ENCODE results near the gene APOC3. TPM values are rescaled to one million over a fixed set of nuclear protein-coding genes. Genes with fewer than 3 reads are reported as not detected.

APOC3 gene
- total RNA-seq, 1 experiment from 2014 or later: 2.5 TPM

DNA sequence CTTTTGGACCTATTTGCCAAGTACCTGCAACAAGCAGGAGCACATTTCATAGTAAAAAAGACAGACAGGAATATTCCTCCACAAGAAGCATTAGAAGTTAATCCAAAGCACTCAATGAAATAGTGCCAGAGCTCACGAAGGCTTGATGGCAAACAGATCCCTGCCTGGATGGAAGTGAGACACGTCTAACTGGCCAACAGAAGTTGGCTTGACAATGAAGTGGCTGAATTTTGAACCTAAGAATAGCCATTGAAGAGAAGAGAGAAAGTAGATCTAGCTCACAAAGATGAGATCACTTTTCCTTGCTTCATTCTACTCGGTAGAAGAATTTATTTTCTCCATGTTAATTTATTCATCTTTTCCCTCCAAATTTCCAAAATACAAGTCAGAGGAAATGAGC lies 38.4 kb downstream of the APOC3 start:
- no peak for DNase-seq (ENCODE audit: low spot score)
- Mint-ChIP-seq H3K36me3 (peaks cover 50% of the 10 kb centered on the region), H3K27ac (no peak overlapping the region), H3K4me3 (no peak overlapping the region), H3K9me3 (no peaks in the 10 kb centered on the region), H3K4me1 (no peaks in the 10 kb centered on the region), H3K27me3 (ENCODE audit: low read depth) (no peaks in the 10 kb centered on the region)
- ChIA-PET POLR2A (no interaction called here), CTCF (interaction anchor here (0.5 to 1.4 kb wide), 4 partner anchors 28 to 271 kb away, joined by 3 to 5 read pairs (median 3); partner anchors contain the start of gene APOA5)
- TF ChIP-seq, protein P1, sequence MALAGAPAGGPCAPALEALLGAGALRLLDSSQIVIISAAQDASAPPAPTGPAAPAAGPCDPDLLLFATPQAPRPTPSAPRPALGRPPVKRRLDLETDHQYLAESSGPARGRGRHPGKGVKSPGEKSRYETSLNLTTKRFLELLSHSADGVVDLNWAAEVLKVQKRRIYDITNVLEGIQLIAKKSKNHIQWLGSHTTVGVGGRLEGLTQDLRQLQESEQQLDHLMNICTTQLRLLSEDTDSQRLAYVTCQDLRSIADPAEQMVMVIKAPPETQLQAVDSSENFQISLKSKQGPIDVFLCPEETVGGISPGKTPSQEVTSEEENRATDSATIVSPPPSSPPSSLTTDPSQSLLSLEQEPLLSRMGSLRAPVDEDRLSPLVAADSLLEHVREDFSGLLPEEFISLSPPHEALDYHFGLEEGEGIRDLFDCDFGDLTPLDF (CRISPR knock-in tag; IDR thresholded peaks at IDR 0.05): no peak
- TF ChIP-seq MXD4 (CRISPR knock-in tag; IDR thresholded peaks at IDR 0.05; ENCODE audit: borderline replicate concordance) (no peak), AFF4 (CRISPR knock-in tag; IDR thresholded peaks at IDR 0.05; ENCODE audit: borderline replicate concordance) (no peak), EMX1 (CRISPR knock-in tag; IDR thresholded peaks at IDR 0.05) (no peak), GABPB1 (CRISPR knock-in tag; IDR thresholded peaks at IDR 0.05) (no peak), ZNF121 (CRISPR knock-in tag; IDR thresholded peaks at IDR 0.05) (no peak), SP1 (CRISPR knock-in tag; conservative IDR thresholded peaks at IDR 0.05) (no peak)
- no peak for ATAC-seq

DNA sequence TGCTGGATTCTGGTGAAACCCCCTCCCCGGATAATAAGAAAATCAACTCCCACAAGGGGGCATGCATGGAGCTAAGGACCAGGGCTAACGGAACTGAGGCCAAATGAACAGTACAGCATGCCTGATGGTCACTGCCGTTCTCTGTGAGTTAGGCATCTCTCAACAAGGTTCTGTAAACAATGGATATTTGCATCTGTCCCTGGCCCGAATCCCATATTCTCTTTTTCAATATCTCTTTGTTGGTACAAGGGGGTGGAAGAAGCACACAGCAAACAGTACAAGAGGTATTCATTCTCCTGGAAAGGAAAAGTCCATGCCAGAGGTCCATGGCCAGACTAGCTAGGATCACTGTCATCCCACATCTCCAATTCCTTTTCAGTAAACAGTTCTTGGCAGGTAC lies 39.9 kb downstream of the APOC3 start:
- no peak for DNase-seq (ENCODE audit: low spot score)
- Mint-ChIP-seq H3K4me3 (no peak overlapping the region), H3K9me3 (no peaks in the 10 kb centered on the region), H3K4me1 (no peaks in the 10 kb centered on the region), H3K27ac (no peak overlapping the region), H3K27me3 (ENCODE audit: low read depth) (no peaks in the 10 kb centered on the region), H3K36me3 (peaks cover 46% of the 10 kb centered on the region)
- TF ChIP-seq RELA (CRISPR knock-in tag; IDR thresholded peaks at IDR 0.05; ENCODE audit: borderline replicate concordance): no peak
- no peak for TF ChIP-seq JUN (CRISPR knock-in tag; IDR thresholded peaks at IDR 0.05)
- TF ChIP-seq MXD4 (CRISPR knock-in tag; IDR thresholded peaks at IDR 0.05; ENCODE audit: borderline replicate concordance): no peak
- no peak for TF ChIP-seq EMX1 (CRISPR knock-in tag; IDR thresholded peaks at IDR 0.05)
- TF ChIP-seq, protein P2, sequence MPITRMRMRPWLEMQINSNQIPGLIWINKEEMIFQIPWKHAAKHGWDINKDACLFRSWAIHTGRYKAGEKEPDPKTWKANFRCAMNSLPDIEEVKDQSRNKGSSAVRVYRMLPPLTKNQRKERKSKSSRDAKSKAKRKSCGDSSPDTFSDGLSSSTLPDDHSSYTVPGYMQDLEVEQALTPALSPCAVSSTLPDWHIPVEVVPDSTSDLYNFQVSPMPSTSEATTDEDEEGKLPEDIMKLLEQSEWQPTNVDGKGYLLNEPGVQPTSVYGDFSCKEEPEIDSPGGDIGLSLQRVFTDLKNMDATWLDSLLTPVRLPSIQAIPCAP (CRISPR knock-in tag; IDR thresholded peaks at IDR 0.05): no peak
- TF ChIP-seq ZNF396 (CRISPR knock-in tag; IDR thresholded peaks at IDR 0.05; ENCODE audit: borderline replicate concordance): no peak
- TF ChIP-seq, protein P3, sequence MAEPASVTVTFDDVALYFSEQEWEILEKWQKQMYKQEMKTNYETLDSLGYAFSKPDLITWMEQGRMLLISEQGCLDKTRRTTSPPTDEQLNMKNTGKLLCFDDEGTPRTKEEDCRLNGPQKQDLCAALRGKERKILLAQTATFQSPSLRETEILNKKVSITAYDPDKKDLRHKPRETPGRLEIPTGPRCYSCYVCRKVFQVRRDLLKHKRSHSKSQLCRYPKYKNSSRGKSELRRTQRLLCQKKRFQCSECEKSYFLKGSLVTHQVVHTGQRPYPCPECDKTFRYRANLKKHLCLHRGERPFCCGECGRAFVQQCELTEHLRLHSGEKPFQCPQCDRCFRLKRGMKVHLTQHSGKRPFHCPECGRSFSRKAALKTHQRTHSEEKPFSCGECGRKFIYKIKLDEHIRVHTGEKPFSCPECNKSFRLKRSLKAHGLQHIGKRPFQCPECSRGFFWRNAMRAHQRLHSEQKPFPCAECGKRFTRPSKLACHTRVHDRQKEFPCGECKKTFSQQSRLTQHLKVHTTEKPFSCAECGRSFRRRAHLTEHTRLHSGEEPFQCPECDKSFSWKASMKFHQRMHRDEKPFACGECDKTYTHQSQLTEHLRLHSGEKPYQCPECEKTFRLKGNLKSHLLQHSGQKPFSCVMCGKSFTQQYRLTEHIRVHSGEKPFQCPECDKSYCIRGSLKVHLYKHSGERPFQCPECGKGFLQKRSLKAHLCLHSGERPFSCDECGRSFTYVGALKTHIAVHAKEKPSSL (CRISPR knock-in tag; conservative IDR thresholded peaks at IDR 0.05): no peak
- no peak for TF ChIP-seq ELF4 (CRISPR knock-in tag; IDR thresholded peaks at IDR 0.05; ENCODE audit: low read depth)
- TF ChIP-seq, protein P4, sequence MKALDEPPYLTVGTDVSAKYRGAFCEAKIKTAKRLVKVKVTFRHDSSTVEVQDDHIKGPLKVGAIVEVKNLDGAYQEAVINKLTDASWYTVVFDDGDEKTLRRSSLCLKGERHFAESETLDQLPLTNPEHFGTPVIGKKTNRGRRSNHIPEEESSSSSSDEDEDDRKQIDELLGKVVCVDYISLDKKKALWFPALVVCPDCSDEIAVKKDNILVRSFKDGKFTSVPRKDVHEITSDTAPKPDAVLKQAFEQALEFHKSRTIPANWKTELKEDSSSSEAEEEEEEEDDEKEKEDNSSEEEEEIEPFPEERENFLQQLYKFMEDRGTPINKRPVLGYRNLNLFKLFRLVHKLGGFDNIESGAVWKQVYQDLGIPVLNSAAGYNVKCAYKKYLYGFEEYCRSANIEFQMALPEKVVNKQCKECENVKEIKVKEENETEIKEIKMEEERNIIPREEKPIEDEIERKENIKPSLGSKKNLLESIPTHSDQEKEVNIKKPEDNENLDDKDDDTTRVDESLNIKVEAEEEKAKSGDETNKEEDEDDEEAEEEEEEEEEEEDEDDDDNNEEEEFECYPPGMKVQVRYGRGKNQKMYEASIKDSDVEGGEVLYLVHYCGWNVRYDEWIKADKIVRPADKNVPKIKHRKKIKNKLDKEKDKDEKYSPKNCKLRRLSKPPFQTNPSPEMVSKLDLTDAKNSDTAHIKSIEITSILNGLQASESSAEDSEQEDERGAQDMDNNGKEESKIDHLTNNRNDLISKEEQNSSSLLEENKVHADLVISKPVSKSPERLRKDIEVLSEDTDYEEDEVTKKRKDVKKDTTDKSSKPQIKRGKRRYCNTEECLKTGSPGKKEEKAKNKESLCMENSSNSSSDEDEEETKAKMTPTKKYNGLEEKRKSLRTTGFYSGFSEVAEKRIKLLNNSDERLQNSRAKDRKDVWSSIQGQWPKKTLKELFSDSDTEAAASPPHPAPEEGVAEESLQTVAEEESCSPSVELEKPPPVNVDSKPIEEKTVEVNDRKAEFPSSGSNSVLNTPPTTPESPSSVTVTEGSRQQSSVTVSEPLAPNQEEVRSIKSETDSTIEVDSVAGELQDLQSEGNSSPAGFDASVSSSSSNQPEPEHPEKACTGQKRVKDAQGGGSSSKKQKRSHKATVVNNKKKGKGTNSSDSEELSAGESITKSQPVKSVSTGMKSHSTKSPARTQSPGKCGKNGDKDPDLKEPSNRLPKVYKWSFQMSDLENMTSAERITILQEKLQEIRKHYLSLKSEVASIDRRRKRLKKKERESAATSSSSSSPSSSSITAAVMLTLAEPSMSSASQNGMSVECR (CRISPR knock-in tag; IDR thresholded peaks at IDR 0.05; ENCODE audit: borderline replicate concordance): no peak
- no peak for TF ChIP-seq JAZF1 (CRISPR knock-in tag; IDR thresholded peaks at IDR 0.05)
- POLR2A ChIA-PET: no interaction called here
- ATAC-seq: no peak
- CTCF ChIA-PET: interaction anchor here (0.8 to 1.5 kb wide), 3 partner anchors 10 to 275 kb away, joined by 3 to 5 read pairs (median 3); partner anchors contain the start of gene PAFAH1B2

All from WTC11 (cell line).